Peyer's patch (tissue), 4 donors: ENCODE data around the gene DEPP1.
"Not testable (repeated sequence)": the region's sequence is repeated elsewhere in the genome, so short reads cannot be mapped to it uniquely, and the experiment has no call there.

Source experiments
- CTCF ChIP-seq, 6 experiments: fragments of 450-650 bp in 4 of 6; fragments of 200-600 bp in 2 of 6; sonication (generic) in 1 of 6; IDR thresholded peaks; one replicate each; pipeline ENCODE4 v1.5.1; 2017 to 2019; ENCODE audit warnings: antibody characterized with exemption in 6 of 6, mild to moderate bottlenecking in 3 of 6, moderate library complexity in 1 of 6
- POLR2A ChIP-seq, 2 donors: fragments of 450-650 bp; IDR thresholded peaks; one replicate each; pipeline ENCODE4 v1.5.1; 2017; ENCODE audit warnings: antibody characterized with exemption in 2 of 2, mild to moderate bottlenecking in 2 of 2, moderate library complexity in 2 of 2

GRCh38 chr10:45014557-45014956, 35.9 kb upstream of the DEPP1 start:
- TF ChIP-seq POLR2A, CTCF (IDR thresholded peaks at IDR 0.05): not testable (repeated sequence)
